ENCODE data around the gene SFT2D3.

GRCh38 chr2:127722807-127723206 is 21.5 kb downstream of the SFT2D3 start:
- TF ChIP-seq POLR2A (IDR thresholded peaks at IDR 0.05; ENCODE audit: low read depth, low read length): no peak
- no peak for TF ChIP-seq POLR2AphosphoS5 (IDR thresholded peaks at IDR 0.05; ENCODE audit: low read depth, low read length)
- no peak for TF ChIP-seq POU2F2 (IDR thresholded peaks at IDR 0.05; ENCODE audit: low read depth, low read length)
- no peak for TF ChIP-seq SPI1 (IDR thresholded peaks at IDR 0.05; ENCODE audit: low read depth, low read length)
